ENCODE results near the gene DUSP2.

DNA sequence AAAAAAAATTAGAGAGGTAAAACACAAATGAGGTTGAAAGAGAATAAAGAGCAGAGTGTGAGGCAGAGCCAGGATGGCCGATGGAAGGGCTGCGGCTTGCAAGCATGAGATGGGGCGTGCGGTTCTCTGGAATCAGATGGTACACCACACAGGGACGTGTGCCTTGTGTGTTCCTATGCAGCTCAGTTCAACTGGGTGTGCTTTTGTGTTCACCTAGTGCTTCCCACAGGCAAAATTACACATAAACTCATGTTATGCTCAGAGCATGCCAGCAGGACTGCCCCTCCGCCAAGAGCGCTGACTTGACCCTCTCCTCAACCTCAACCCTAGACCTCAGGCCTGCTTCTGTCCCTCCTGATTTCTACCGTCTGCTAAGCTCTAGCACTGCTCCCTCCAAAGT lies 38.9 kb upstream of the DUSP2 start:
- TF ChIP-seq, protein P1, sequence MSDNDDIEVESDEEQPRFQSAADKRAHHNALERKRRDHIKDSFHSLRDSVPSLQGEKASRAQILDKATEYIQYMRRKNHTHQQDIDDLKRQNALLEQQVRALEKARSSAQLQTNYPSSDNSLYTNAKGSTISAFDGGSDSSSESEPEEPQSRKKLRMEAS (IDR thresholded peaks at IDR 0.05; ENCODE audit: low read depth, low read length): no peak
- TF ChIP-seq CTCF (IDR thresholded peaks at IDR 0.05 in 2 of 3, conservative IDR thresholded peaks at IDR 0.05 in 1 of 3; ENCODE audit: control insufficient read depth in 2 of 3, extremely low read depth in 1 of 3, insufficient read depth in 1 of 3, low read depth in 3 of 3, low read length in 3 of 3): no peak
- TF ChIP-seq SP1 (IDR thresholded peaks at IDR 0.05; ENCODE audit: low read depth, low read length): no peak
- no peak for TF ChIP-seq ATF2 (IDR thresholded peaks at IDR 0.05; ENCODE audit: low read length)
- TF ChIP-seq CBX3 (IDR thresholded peaks at IDR 0.05; ENCODE audit: borderline replicate concordance, low read depth): no peak
- TF ChIP-seq RAD21 (IDR thresholded peaks at IDR 0.05; ENCODE audit: insufficient read depth, low read depth, low read length): no peak
- TF ChIP-seq SPI1 (IDR thresholded peaks at IDR 0.05; ENCODE audit: borderline replicate concordance, insufficient read depth, low read depth, low read length): no peak
- no peak for TF ChIP-seq JUNB (IDR thresholded peaks at IDR 0.05)
- no peak for TF ChIP-seq EGR1 (IDR thresholded peaks at IDR 0.05; ENCODE audit: borderline replicate concordance in 1 of 2, low read depth in 2 of 2, low read length in 2 of 2)
- no peak for TF ChIP-seq SUZ12 (IDR thresholded peaks at IDR 0.05; ENCODE audit: unreplicated experiment)
- no peak for TF ChIP-seq DPF2 (IDR thresholded peaks at IDR 0.05)
- TF ChIP-seq FOXK2 (IDR thresholded peaks at IDR 0.05): no peak

Measured in GM12878 (cell line).